OCI-LY7 (cell line): ENCODE measurements around the gene SAYSD1. TPM values are rescaled to one million over a fixed set of nuclear protein-coding genes. Genes with fewer than 3 reads are reported as not detected.

Experiments
- BruUV-seq: library from RNA; stranded (reverse); fragments of 400-500 nt; replicated peaks from 2 replicates; lab custom pipeline; 2021; lab: Mats Ljungman, UMichigan
- CTCF ChIA-PET: fragments of 300-600 bp; sonication (Branson Sonifier 250); formaldehyde crosslinking; loops from one replicate; lab custom pipeline; 2022; ENCODE audit warnings: antibody characterized with exemption; ENCODE audit not compliant: unreplicated experiment; lab: Charles Lee
- POLR2A ChIA-PET: fragments of 300-600 bp; sonication (Branson Sonifier 250); formaldehyde crosslinking; loops from one replicate; lab custom pipeline; 2022; ENCODE audit warnings: antibody characterized with exemption; lab: Charles Lee
- DNase-seq: peaks from one replicate; pipeline ENCODE4 v3.0.0-alpha.2; 2015; ENCODE audit warnings: low spot score
- H2AFZ ChIP-seq: fragments of 200-600 bp; sonication (generic), shearing (Covaris generic); 2 replicates; pipeline ENCODE4 v1.6.1; 2014; ENCODE audit warnings: mild to moderate bottlenecking, antibody characterized with exemption, low read length, moderate library complexity
- H3K27ac ChIP-seq: fragments of 200-600 bp; sonication (generic); 2 replicates; pipeline ENCODE4 v1.5.1; 2014; ENCODE audit warnings: mixed run types, low read depth, mild to moderate bottlenecking, moderate library complexity, low read length, inconsistent platforms; ENCODE audit not compliant: poor library complexity, severe bottlenecking
- H3K36me3 ChIP-seq: fragments of 200-600 bp; sonication (generic); 2 replicates; pipeline ENCODE4 v1.6.1; 2014; ENCODE audit warnings: mild to moderate bottlenecking, antibody characterized with exemption, low read length, moderate library complexity, mixed read lengths; ENCODE audit not compliant: insufficient read depth
- H3K4me1 ChIP-seq: fragments of 200-600 bp; sonication (generic); 2 replicates; pipeline ENCODE4 v1.5.1; 2014; ENCODE audit warnings: mild to moderate bottlenecking, low read length; ENCODE audit not compliant: insufficient read depth, poor library complexity, severe bottlenecking
- H3K4me2 ChIP-seq: fragments of 200-600 bp; sonication (generic); 2 replicates; pipeline ENCODE4 v1.6.1; 2014; ENCODE audit warnings: mild to moderate bottlenecking, low read length
- H3K4me3 ChIP-seq: fragments of 200-600 bp; sonication (generic); 2 replicates; pipeline ENCODE4 v1.5.1; 2014; ENCODE audit warnings: mild to moderate bottlenecking, low read depth, low read length; ENCODE audit not compliant: poor library complexity, severe bottlenecking
- H3K79me2 ChIP-seq: fragments of 200-600 bp; sonication (generic); 2 replicates; pipeline ENCODE4 v1.6.1; 2016; ENCODE audit warnings: low read depth, mild to moderate bottlenecking, low read length, moderate library complexity, mixed read lengths; ENCODE audit not compliant: insufficient read depth
- H3K9me2 ChIP-seq: fragments of 200-600 bp; sonication (generic); 2 replicates; pipeline ENCODE4 v1.6.1; 2016; ENCODE audit warnings: mild to moderate bottlenecking, low read length, mixed read lengths; ENCODE audit not compliant: insufficient read depth
- H3K9me3 ChIP-seq: fragments of 200-600 bp; sonication (generic); 2 replicates; pipeline ENCODE4 v1.6.1; 2014; ENCODE audit warnings: mild to moderate bottlenecking, mixed run types, low read length, mixed read lengths
- H4K20me1 ChIP-seq: fragments of 200-600 bp; sonication (generic); 2 replicates; pipeline ENCODE4 v1.6.1; 2014; ENCODE audit warnings: mild to moderate bottlenecking, antibody characterized with exemption, low read length, moderate library complexity, mixed read lengths; ENCODE audit not compliant: insufficient read depth
- EZH2phosphoT487 ChIP-seq: fragments of 200-600 bp; sonication (generic); IDR thresholded peaks from 2 replicates; pipeline ENCODE4 v1.6.1; 2018; ENCODE audit warnings: low read depth, borderline replicate concordance, mild to moderate bottlenecking, mixed run types, antibody characterized with exemption, low read length, moderate library complexity, mixed read lengths
- intact Hi-C: fragments of 100-400 bp; cut with micrococcal nuclease; formaldehyde crosslinking; loops from one replicate; pipeline ENCODE4 v1.10.0; 2022; ENCODE audit not compliant: unreplicated experiment
- total RNA-seq, 2 experiments: library from RNA; depleted of rRNA in 1 of 2; stranded (reverse); fragments of >200 nt in 1 of 2; shearing (Covaris generic) in 1 of 2; gene quantifications; 2 replicates each; pipeline ENCODE4 v1.2.3, GENCODE V29; 2014 to 2022
- TF ChIP-seq, protein P1 (sequence below): fragments of 200-600 bp; sonication (generic); conservative IDR thresholded peaks from 2 replicates; pipeline ENCODE4 v1.5.1; 2014; ENCODE audit warnings: mild to moderate bottlenecking, antibody characterized with exemption, low read length, moderate library complexity, mixed read lengths

Gene SAYSD1
- total RNA-seq, 2 experiments from 2014 or later = 10.7 to 14.1 TPM

DNA sequence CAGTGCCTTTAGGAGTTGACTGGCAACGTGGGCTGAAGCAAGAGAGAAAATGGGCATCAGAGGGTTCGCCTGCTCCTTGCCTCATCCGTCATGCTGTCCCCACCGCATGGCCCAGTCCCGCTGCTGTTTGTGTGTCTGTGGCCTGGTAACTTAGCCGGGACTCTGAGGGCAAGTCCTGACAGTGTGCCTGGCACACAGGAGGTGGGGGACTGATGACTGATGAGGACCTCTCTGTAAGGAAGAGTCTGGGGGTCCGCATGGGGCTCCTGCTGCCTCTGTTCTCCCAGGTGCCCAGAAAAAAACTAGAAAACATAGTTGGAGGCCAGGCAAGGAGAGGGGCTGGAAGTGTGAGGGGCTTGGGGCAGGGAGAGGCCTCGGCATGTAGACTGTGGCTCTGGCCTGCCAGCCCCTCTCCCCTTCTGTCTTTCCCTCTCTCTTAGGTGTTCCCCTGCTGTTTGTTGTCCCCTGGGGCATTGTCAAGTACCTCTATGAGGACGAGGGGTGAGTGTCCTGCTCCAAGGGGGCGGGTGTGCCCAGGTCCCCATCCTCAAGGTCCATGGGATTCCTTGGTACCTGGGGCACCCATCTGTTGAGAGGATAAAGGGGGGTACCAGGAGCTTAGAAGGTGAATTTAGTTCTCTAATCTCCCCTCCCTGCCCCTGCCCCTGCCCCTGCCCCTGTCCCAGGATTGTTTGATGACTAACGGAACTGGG, 36.9 kb downstream of the SAYSD1 start:
- Histone ChIP-seq H4K20me1 (no peaks in the 10 kb centered on the region), H2AFZ (no peak overlapping the region), H3K9me2 (no peaks in the 10 kb centered on the region), H3K9me3 (no peaks in the 10 kb centered on the region), H3K4me2 (no peak overlapping the region), H3K27ac (no peak overlapping the region), H3K4me3 (no peak overlapping the region), H3K79me2 (no peaks in the 10 kb centered on the region), H3K4me1 (no peaks in the 10 kb centered on the region), H3K36me3 (no peaks in the 10 kb centered on the region)
- ChIA-PET CTCF (no interaction called here), POLR2A (no interaction called here)
- no peak for DNase-seq
- TF ChIP-seq, protein P1, sequence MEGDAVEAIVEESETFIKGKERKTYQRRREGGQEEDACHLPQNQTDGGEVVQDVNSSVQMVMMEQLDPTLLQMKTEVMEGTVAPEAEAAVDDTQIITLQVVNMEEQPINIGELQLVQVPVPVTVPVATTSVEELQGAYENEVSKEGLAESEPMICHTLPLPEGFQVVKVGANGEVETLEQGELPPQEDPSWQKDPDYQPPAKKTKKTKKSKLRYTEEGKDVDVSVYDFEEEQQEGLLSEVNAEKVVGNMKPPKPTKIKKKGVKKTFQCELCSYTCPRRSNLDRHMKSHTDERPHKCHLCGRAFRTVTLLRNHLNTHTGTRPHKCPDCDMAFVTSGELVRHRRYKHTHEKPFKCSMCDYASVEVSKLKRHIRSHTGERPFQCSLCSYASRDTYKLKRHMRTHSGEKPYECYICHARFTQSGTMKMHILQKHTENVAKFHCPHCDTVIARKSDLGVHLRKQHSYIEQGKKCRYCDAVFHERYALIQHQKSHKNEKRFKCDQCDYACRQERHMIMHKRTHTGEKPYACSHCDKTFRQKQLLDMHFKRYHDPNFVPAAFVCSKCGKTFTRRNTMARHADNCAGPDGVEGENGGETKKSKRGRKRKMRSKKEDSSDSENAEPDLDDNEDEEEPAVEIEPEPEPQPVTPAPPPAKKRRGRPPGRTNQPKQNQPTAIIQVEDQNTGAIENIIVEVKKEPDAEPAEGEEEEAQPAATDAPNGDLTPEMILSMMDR = no peak
- TF ChIP-seq EZH2phosphoT487 = no peak
- BruUV-seq = no TSS peak
- intact Hi-C loops = no loop called here

DNA sequence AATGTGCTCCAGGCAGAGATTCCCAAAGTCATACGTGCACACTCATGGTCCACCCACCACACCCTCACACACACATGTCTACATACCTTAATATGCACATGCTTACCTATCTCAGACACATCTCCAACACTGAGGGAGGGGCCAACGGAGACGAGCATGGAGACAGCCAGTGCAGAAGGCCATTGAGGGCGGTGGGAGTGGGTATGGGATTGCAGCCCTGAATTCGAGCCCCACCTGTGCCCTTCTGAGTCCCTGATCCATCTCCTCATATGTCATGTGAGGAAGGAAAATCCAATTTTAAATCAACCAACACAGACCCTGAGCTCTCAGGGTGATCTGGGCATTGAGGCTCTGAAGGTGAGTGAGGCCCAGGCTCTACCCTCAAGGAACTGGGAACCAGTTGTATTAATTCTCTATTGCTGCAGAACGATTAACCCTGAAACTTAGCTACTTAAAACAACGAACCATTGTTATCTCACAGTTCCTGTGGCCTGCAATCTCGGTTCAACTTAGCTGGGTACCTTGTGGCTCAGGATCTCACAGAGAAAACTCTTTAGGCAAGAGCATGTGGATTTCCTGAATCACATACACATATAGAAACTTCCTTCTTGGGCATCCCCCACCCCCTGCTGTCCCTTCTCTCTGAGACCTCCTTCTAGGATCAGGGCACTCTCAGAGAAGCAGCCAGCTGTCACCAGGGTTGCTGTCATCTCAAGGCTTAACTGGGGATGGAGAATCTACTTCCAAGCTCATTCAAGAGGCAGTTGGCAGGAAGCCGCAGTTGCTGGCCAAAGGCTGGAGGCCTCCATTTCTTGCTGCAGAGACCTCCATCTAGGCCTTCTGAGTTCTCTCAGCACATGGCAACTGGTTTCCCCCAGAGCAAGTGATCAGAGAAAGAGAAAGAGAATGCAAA, 38.1 kb downstream of the SAYSD1 start:
- H3K27ac ChIP-seq = no peak overlapping the region
- CTCF ChIA-PET = no interaction called here

More for the DNA sequence above, 38.1 kb downstream of the SAYSD1 start:
- no TSS peak for BruUV-seq
- Histone ChIP-seq H3K4me1 (no peaks in the 10 kb centered on the region), H3K9me3 (no peaks in the 10 kb centered on the region), H3K9me2 (no peaks in the 10 kb centered on the region), H4K20me1 (no peaks in the 10 kb centered on the region), H3K4me3 (no peak overlapping the region), H2AFZ (no peak overlapping the region), H3K79me2 (no peaks in the 10 kb centered on the region), H3K36me3 (no peaks in the 10 kb centered on the region), H3K4me2 (no peak overlapping the region)
- POLR2A ChIA-PET = interaction anchor here (0.6 kb wide), 2 partner anchors 831 to 1257 kb away, joined by 3 to 5 read pairs; partner anchors contain the start of gene ZFAND3
- DNase-seq = no peak
- TF ChIP-seq EZH2phosphoT487 = no peak
- TF ChIP-seq, protein P1 = no peak
- intact Hi-C loops = no loop called here
